HG02678 (cell line): ENCODE measurements around the gene TCTN1.

Source experiments
- ATAC-seq: cut with Tn5 transposase; IDR thresholded peaks from one replicate; pipeline ENCODE4 v1.9.1; 2021; ENCODE audit warnings: mild to moderate bottlenecking, moderate library complexity; ENCODE audit not compliant: unreplicated experiment

Gene TCTN1

GRCh38 chr12:110677206-110677911 lies 63.4 kb downstream of the TCTN1 start:
- peak; percentile 82 for ATAC-seq

GRCh38 chr12:110677982-110678381 lies 64.1 kb downstream of the TCTN1 start:
- ATAC-seq = no peak

- ATAC-seq = no peak
Observed at GRCh38 chr12:110679201-110679600, 65.3 kb downstream of the TCTN1 start.

- no peak for ATAC-seq
Observed at GRCh38 chr12:110680032-110680431, 66.1 kb downstream of the TCTN1 start.

- ATAC-seq = no peak
Observed at GRCh38 chr12:110683888-110684287, 70.0 kb downstream of the TCTN1 start.

- no peak for ATAC-seq
Observed at GRCh38 chr12:110684312-110684836, 70.4 kb downstream of the TCTN1 start.

GRCh38 chr12:110686294-110686903 lies 72.5 kb downstream of the TCTN1 start:
- no peak for ATAC-seq

GRCh38 chr12:110687396-110688169 lies 73.7 kb downstream of the TCTN1 start:
- ATAC-seq = no peak

- peak; percentile 29 for ATAC-seq
Observed at GRCh38 chr12:110688446-110689280, 74.7 kb downstream of the TCTN1 start, which contains the start of gene HVCN1. HVCN1 (minus strand) TSS chr12:110689115; CDS start chr12:110683245, 5,870 bp downstream.

- peak; percentile 54 for ATAC-seq
Observed at GRCh38 chr12:110689281-110690126, 75.6 kb downstream of the TCTN1 start.

GRCh38 chr12:110690127-110690430 lies 76.2 kb downstream of the TCTN1 start:
- no peak for ATAC-seq

- ATAC-seq = no peak
Observed at GRCh38 chr12:110693731-110694130, 79.8 kb downstream of the TCTN1 start.

GRCh38 chr12:110694330-110694901 lies 80.5 kb downstream of the TCTN1 start:
- no peak for ATAC-seq

GRCh38 chr12:110696283-110696682 lies 82.4 kb downstream of the TCTN1 start:
- no peak for ATAC-seq

GRCh38 chr12:110697236-110697635 lies 83.3 kb downstream of the TCTN1 start:
- ATAC-seq = no peak

GRCh38 chr12:110698171-110698902 lies 84.4 kb downstream of the TCTN1 start:
- peak; percentile 93 for ATAC-seq
